Measurements from ENCODE around the gene ZNF621. TPM values are rescaled to one million over a fixed set of nuclear protein-coding genes. Genes with fewer than 3 reads are reported as not detected.

ZNF621 gene
- total RNA-seq, 3 donors from 2014 or later = 16.4 to 24.9 (median 17.3) TPM

- peak; percentile 36 to 64 for DNase-seq (ENCODE audit: low spot score in 2 of 2)
- intact Hi-C loops (cut with DNase I; ENCODE audit: low total_unique reads) = no loop called here
- no peak overlapping the region for H3K4me3 ChIP-seq
- peak; percentile 80 to 94 (median 91) for TF ChIP-seq CTCF (IDR thresholded peaks at IDR 0.05)
- TF ChIP-seq POLR2A (IDR thresholded peaks at IDR 0.05) = no peak
- peak in 1 of 3 donors; percentile 39 for TF ChIP-seq POLR2AphosphoS5 (IDR thresholded peaks at IDR 0.05)
- no peaks in the 10 kb centered on the region for H3K9me3 ChIP-seq
- no peaks in the 10 kb centered on the region for H3K36me3 ChIP-seq
- H3K27me3 ChIP-seq = no peaks in the 10 kb centered on the region
- no peak overlapping the region for H3K27ac ChIP-seq
- no peaks in the 10 kb centered on the region for H3K4me1 ChIP-seq
Measured at GRCh38 chr3:40580494-40581091, 55.8 kb downstream of the ZNF621 start.

GRCh38 chr3:40581166-40581565 is 56.4 kb downstream of the ZNF621 start:
- H3K27me3 ChIP-seq = no peaks in the 10 kb centered on the region
- TF ChIP-seq CTCF (IDR thresholded peaks at IDR 0.05) (no peak), POLR2A (IDR thresholded peaks at IDR 0.05) (no peak), POLR2AphosphoS5 (IDR thresholded peaks at IDR 0.05) (no peak)
- H3K36me3 ChIP-seq = no peaks in the 10 kb centered on the region
- no peaks in the 10 kb centered on the region for H3K9me3 ChIP-seq
- no peak for DNase-seq (ENCODE audit: low spot score in 2 of 2)
- no peak overlapping the region for H3K27ac ChIP-seq
- H3K4me3 ChIP-seq = no peak overlapping the region
- no peaks in the 10 kb centered on the region for H3K4me1 ChIP-seq
- intact Hi-C loops (cut with DNase I; ENCODE audit: low total_unique reads) = no loop called here

GRCh38 chr3:40582401-40583027 is 57.8 kb downstream of the ZNF621 start:
- no peak overlapping the region for H3K27ac ChIP-seq
- H3K4me1 ChIP-seq = no peaks in the 10 kb centered on the region
- no peak for DNase-seq (ENCODE audit: low spot score in 2 of 2)
- TF ChIP-seq POLR2AphosphoS5 (IDR thresholded peaks at IDR 0.05) (no peak), CTCF (IDR thresholded peaks at IDR 0.05) (no peak)
- no peak overlapping the region for H3K4me3 ChIP-seq
- H3K27me3 ChIP-seq = no peaks in the 10 kb centered on the region
- no peaks in the 10 kb centered on the region for H3K36me3 ChIP-seq
- intact Hi-C loops (cut with DNase I; ENCODE audit: low total_unique reads) = no loop called here
- no peaks in the 10 kb centered on the region for H3K9me3 ChIP-seq

- intact Hi-C loops (cut with DNase I; ENCODE audit: low total_unique reads) = no loop called here
- no peak for DNase-seq (ENCODE audit: low spot score in 2 of 2)
Measured at GRCh38 chr3:40583691-40584090, 58.9 kb downstream of the ZNF621 start.

More at GRCh38 chr3:40583691-40584090, 58.9 kb downstream of the ZNF621 start:
- Histone ChIP-seq H3K4me1 (no peaks in the 10 kb centered on the region), H3K27ac (no peak overlapping the region), H3K9me3 (no peaks in the 10 kb centered on the region), H3K36me3 (no peaks in the 10 kb centered on the region), H3K27me3 (no peaks in the 10 kb centered on the region), H3K4me3 (no peak overlapping the region)
- TF ChIP-seq CTCF (IDR thresholded peaks at IDR 0.05) (no peak), POLR2A (IDR thresholded peaks at IDR 0.05) (no peak), POLR2AphosphoS5 (IDR thresholded peaks at IDR 0.05) (no peak)
